Neuronal stem cell (in vitro differentiated cells): ENCODE results near the gene GMDS.

ENCODE experiments used
- DNase-seq: peaks from one replicate; pipeline ENCODE4 v3.0.0-alpha.2; 2013; ENCODE audit warnings: low spot score
- H2AFZ ChIP-seq: one replicate; pipeline ENCODE4 v1.6.1; 2013; ENCODE audit warnings: mild to moderate bottlenecking, low read length, inconsistent platforms
- H2AK5ac ChIP-seq: 2 replicates; pipeline ENCODE4 v1.6.1; 2013; ENCODE audit warnings: low read depth, mild to moderate bottlenecking, inconsistent platforms, low read length, moderate library complexity, mixed read lengths
- H2BK120ac ChIP-seq: 2 replicates; pipeline ENCODE4 v1.6.1; 2013; ENCODE audit warnings: low read depth, mild to moderate bottlenecking, inconsistent platforms, low read length, moderate library complexity, mixed read lengths
- H2BK12ac ChIP-seq: one replicate; pipeline ENCODE4 v1.6.1; 2013; ENCODE audit warnings: low read length, inconsistent platforms
- H2BK15ac ChIP-seq: 2 replicates; pipeline ENCODE4 v1.6.1; 2013; ENCODE audit warnings: mild to moderate bottlenecking, low read length, inconsistent platforms, mixed read lengths
- H2BK5ac ChIP-seq: one replicate; pipeline ENCODE4 v1.6.1; 2013; ENCODE audit warnings: inconsistent platforms, mild to moderate bottlenecking, low read length, moderate library complexity
- H3K14ac ChIP-seq: one replicate; pipeline ENCODE4 v1.6.1; 2013; ENCODE audit warnings: low read length, inconsistent platforms
- H3K18ac ChIP-seq: 2 replicates; pipeline ENCODE4 v1.6.1; 2013; ENCODE audit warnings: low read length, inconsistent platforms
- H3K23ac ChIP-seq: 2 replicates; pipeline ENCODE4 v1.6.1; 2013; ENCODE audit warnings: low read depth, mild to moderate bottlenecking, mixed read lengths, low read length, inconsistent platforms; ENCODE audit not compliant: poor library complexity
- H3K27ac ChIP-seq: replicated peaks from 3 replicates; pipeline ENCODE4 v1.5.1; 2013; ENCODE audit warnings: low read length, inconsistent platforms
- H3K27me3 ChIP-seq, 3 experiments: 2 replicates each; pipeline ENCODE4 v1.6.1; 2013; ENCODE audit warnings: low read length in 3 of 3, mild to moderate bottlenecking in 2 of 3, inconsistent platforms in 1 of 3, low read depth in 1 of 3, mixed read lengths in 1 of 3, moderate library complexity in 1 of 3; ENCODE audit not compliant: control insufficient read depth in 3 of 3, insufficient read depth in 3 of 3
- H3K36me3 ChIP-seq, 2 donors: replicated peaks in 1 of 2; 2 replicates each; pipeline ENCODE4 v1.6.1; 2013; ENCODE audit warnings: low read length in 2 of 2; ENCODE audit not compliant: control insufficient read depth in 2 of 2, insufficient read depth in 2 of 2
- H3K4ac ChIP-seq: 2 replicates; pipeline ENCODE4 v1.6.1; 2013; ENCODE audit warnings: inconsistent platforms, mild to moderate bottlenecking, low read length, moderate library complexity
- H3K4me1 ChIP-seq, 2 donors: 1 replicate in 1 of 2; 2 replicates in 1 of 2; pipeline ENCODE4 v1.6.1; 2013; ENCODE audit warnings: low read length in 2 of 2, low read depth in 1 of 2; ENCODE audit not compliant: control insufficient read depth in 2 of 2, insufficient read depth in 1 of 2
- H3K4me2 ChIP-seq: one replicate; pipeline ENCODE4 v1.6.1; 2013; ENCODE audit warnings: mild to moderate bottlenecking, low read length, inconsistent platforms; ENCODE audit not compliant: insufficient read depth, poor library complexity, severe bottlenecking
- H3K4me3 ChIP-seq, 2 donors: 2 replicates each; pipeline ENCODE4 v1.5.1; 2013; ENCODE audit warnings: low read length in 2 of 2, mild to moderate bottlenecking in 2 of 2, inconsistent platforms in 1 of 2, moderate library complexity in 1 of 2
- H3K79me1 ChIP-seq: one replicate; pipeline ENCODE4 v1.6.1; 2013; ENCODE audit warnings: low read depth, mild to moderate bottlenecking, inconsistent platforms, low read length, moderate library complexity
- H3K9ac ChIP-seq: one replicate; pipeline ENCODE4 v1.6.1; 2013; ENCODE audit warnings: mild to moderate bottlenecking, low read depth, low read length, inconsistent platforms; ENCODE audit not compliant: poor library complexity
- H3K9me3 ChIP-seq, 2 donors: replicated peaks in 1 of 2; 2 replicates each; pipeline versions ENCODE3 to v1.6.1; 2013; ENCODE audit warnings: low read length in 2 of 2, mild to moderate bottlenecking in 2 of 2, inconsistent platforms in 1 of 2, low read depth in 1 of 2, mixed read lengths in 1 of 2, moderate library complexity in 1 of 2; ENCODE audit not compliant: control insufficient read depth in 2 of 2, insufficient read depth in 1 of 2
- H4K8ac ChIP-seq: one replicate; pipeline ENCODE4 v1.6.1; 2013; ENCODE audit warnings: low read depth, mild to moderate bottlenecking, inconsistent platforms, low read length, moderate library complexity
- H4K91ac ChIP-seq: one replicate; pipeline ENCODE4 v1.6.1; 2013; ENCODE audit warnings: low read length, low read depth, mild to moderate bottlenecking, inconsistent platforms; ENCODE audit not compliant: poor library complexity
- WGBS, 2 donors: extraction: QIAGEN DNeasy Blood & Tissue Kit; methylation state at CpG; one replicate each; pipeline ENCODE4 v1.1.7; 2013; ENCODE audit warnings: missing lambda C conversion rate in 2 of 2, mixed read lengths in 1 of 2; ENCODE audit not compliant: insufficient read length in 2 of 2, insufficient replicate concordance in 1 of 2; ENCODE audit errors: extremely low coverage in 2 of 2; 5-methylcytosine and 5-hydroxymethylcytosine counted together

The GMDS gene

DNA sequence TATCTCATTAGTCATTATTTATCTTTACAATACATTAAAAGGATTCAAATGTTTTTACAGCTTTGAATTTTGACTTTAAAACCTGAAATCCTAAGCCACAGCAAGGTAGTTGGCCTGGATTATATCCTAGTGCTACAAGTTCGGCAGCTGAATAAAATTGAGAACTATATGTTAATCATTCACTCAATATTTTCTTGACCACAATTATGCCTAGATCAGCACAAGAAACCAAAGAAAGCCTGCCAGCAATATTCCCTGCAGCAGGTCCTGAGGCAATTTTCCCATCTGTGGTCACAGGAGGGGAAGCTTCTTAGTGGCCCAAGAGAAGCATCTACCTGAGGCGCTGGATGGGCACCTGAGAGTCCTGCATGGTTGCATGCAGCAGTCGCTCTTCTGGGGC is 183.5 kb downstream of the GMDS start:
- Histone ChIP-seq H3K14ac (no peak overlapping the region), H4K8ac (no peak overlapping the region), H3K9me3 (peaks cover 0 to 3% of the 10 kb centered on the region in 2 donors), H3K4ac (no peak overlapping the region), H3K4me1 (peaks cover 4 to 7% of the 10 kb centered on the region in 2 donors), H3K4me3 (no peak overlapping the region), H3K27ac (no peak overlapping the region), H3K23ac (no peak overlapping the region), H2AFZ (no peak overlapping the region), H2BK5ac (no peak overlapping the region), H4K91ac (no peak overlapping the region), H3K9ac (no peak overlapping the region), H2BK120ac (no peak overlapping the region), H3K27me3 (no peaks in the 10 kb centered on the region), H2AK5ac (no peak overlapping the region), H3K18ac (no peak overlapping the region), H3K79me1 (peaks cover 2% of the 10 kb centered on the region), H3K4me2 (no peak overlapping the region), H2BK15ac (no peak overlapping the region), H3K36me3 (no peaks in the 10 kb centered on the region), H2BK12ac (no peak overlapping the region)
- DNase-seq, result no peak
- WGBS, 2 donors, result no CpG with 5 or more reads among the region's 3 CpGs

DNA sequence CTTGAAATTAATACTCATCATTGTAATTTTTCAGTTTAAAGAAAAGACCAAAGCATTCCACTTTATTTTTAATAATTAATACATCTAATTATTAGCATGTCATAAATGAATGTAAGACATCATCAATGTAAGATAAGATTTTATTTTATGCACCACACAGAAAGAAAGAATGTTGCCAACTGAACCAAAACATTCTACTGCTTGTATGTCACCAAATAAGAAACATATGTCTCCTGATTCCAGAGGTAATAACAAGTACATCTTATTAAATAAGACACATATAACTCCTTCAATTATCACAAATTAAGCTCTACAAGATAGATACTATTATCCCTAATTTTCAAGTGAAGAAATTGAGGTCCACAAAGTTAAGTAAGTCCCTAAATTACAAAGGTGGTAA is 189.5 kb downstream of the GMDS start:
- Histone ChIP-seq H3K4me3 (no peak overlapping the region), H2BK5ac (no peak overlapping the region)
- DNase-seq, result no peak

DNA sequence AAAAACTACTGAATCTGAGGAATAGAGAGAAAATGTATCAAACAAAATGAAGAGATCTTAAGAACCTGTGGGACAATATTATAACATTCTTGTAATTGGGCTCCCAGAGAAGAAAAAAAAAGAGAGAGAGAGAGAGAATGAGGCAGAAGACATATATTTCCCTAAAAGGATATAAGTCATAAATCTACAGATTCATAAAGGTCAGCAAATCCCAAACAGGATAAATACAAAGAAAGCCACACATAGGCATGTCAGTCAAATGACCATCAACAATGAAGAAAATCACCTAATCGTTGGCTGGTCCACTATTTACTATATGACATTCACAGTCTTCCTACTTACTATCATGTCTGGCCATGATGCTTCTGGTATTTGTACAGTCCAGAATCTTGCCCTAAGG is 190.3 kb downstream of the GMDS start:
- Histone ChIP-seq H3K14ac (no peak overlapping the region), H3K4ac (no peak overlapping the region), H3K4me3 (no peak overlapping the region), H2BK12ac (no peak overlapping the region), H3K18ac (no peak overlapping the region), H3K4me1 (no peaks in the 10 kb centered on the region), H2AFZ (no peak overlapping the region), H3K4me2 (no peak overlapping the region), H3K23ac (no peak overlapping the region), H2BK15ac (no peak overlapping the region), H2BK5ac (no peak overlapping the region), H2AK5ac (no peak overlapping the region), H3K27ac (no peak overlapping the region), H4K91ac (no peak overlapping the region), H4K8ac (no peak overlapping the region), H3K9me3 (peaks cover 0 to 2% of the 10 kb centered on the region in 2 donors), H2BK120ac (no peak overlapping the region), H3K27me3 (no peaks in the 10 kb centered on the region), H3K36me3 (no peaks in the 10 kb centered on the region), H3K79me1 (no peaks in the 10 kb centered on the region), H3K9ac (no peak overlapping the region)
- no peak for DNase-seq
- WGBS, 2 donors, result no CpG with 5 or more reads among the region's 1 CpG

More for the DNA sequence above, 189.5 kb downstream of the GMDS start:
- no peak overlapping the region for H3K4ac ChIP-seq
- no peak overlapping the region for H3K23ac ChIP-seq
- no peak overlapping the region for H4K91ac ChIP-seq
- no peak overlapping the region for H3K4me2 ChIP-seq
- peaks cover under 1 to 2% of the 10 kb centered on the region in 2 donors for H3K9me3 ChIP-seq
- H2BK15ac ChIP-seq, result no peak overlapping the region
- H4K8ac ChIP-seq, result no peak overlapping the region
- no peak overlapping the region for H3K14ac ChIP-seq
- no peak overlapping the region for H3K18ac ChIP-seq
- no peaks in the 10 kb centered on the region for H3K27me3 ChIP-seq
- no peak overlapping the region for H2BK12ac ChIP-seq
- no peak overlapping the region for H3K9ac ChIP-seq
- no peaks in the 10 kb centered on the region for H3K36me3 ChIP-seq
- H2BK120ac ChIP-seq, result no peak overlapping the region
- H3K27ac ChIP-seq, result no peak overlapping the region
- no peaks in the 10 kb centered on the region for H3K79me1 ChIP-seq
- H2AFZ ChIP-seq, result no peak overlapping the region
- no peaks in the 10 kb centered on the region for H3K4me1 ChIP-seq
- no peak overlapping the region for H2AK5ac ChIP-seq

GRCh38 chr6:2054516-2055067 is 190.8 kb downstream of the GMDS start:
- Histone ChIP-seq H3K4ac (no peak overlapping the region), H3K14ac (no peak overlapping the region), H2BK12ac (no peak overlapping the region), H2BK5ac (no peak overlapping the region), H3K4me2 (no peak overlapping the region), H4K91ac (no peak overlapping the region), H3K9ac (no peak overlapping the region), H3K79me1 (no peaks in the 10 kb centered on the region), H4K8ac (no peak overlapping the region), H3K27ac (no peak overlapping the region), H3K4me1 (no peaks in the 10 kb centered on the region), H3K18ac (no peak overlapping the region), H3K23ac (no peak overlapping the region), H3K27me3 (no peaks in the 10 kb centered on the region), H2BK15ac (no peak overlapping the region), H2BK120ac (no peak overlapping the region), H2AFZ (no peak overlapping the region), H3K9me3 (peaks cover 0 to 2% of the 10 kb centered on the region in 2 donors), H3K36me3 (no peaks in the 10 kb centered on the region), H3K4me3 (no peak overlapping the region), H2AK5ac (no peak overlapping the region)
- no peak for DNase-seq
- WGBS, 2 donors, result no CpG with 5 or more reads among the region's 4 CpGs
